Activated CD4-positive, alpha-beta T cell treated with anti-CD3 and anti-CD28 coated beads for 48 hours (primary cell): ENCODE measurements around the gene IL1R2.
"Not testable (repeated sequence)": the region's sequence is repeated elsewhere in the genome, so short reads cannot be mapped to it uniquely, and the experiment has no call there.

Experiments used
- DNase-seq: peaks from one replicate; pipeline ENCODE4 v3.0.0-alpha.2; 2020

Gene IL1R2

DNA sequence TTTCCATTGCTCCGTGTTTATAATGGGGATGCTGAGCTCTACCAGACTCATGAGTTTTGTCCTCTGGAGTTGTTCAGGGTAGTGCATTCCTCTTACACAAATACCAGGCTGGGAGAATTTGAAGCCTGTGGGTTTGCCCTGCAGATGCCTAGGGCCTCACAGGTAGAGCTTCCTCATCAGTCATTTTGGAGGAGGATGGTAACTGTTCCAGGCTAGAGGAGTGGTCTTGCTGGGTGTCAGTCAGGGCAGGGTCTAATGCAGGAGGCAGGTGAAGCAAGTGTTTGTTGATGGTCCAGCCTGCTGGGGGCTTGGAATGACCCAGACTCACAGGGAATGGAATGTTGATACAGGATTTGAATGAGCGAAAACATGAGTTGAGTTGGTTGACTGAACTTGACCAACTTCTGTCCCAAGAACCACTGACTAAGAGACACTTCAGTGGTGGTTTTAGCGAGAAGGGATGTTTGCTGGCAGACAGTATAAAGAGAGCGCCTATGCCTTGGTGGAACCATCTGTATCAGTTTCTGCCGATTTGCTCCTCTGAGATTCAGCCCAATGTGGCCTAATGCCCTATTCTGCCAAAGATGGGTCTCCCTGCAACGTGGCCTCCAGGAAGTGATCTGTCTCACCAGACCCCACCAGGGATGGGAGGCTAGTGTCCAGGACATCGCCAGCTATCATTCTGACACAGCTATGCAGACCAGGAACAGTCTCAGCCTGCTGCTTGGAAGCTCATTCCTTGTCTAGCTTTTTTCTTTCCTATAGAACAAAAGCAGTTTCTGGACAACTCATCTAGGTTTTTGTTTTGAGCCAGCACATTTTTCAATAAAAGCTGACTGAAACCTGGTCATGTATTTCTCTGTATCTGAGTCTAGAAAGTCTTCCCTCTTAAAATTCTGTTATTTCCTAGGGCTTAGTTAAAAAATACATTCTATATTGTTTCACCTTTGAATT is 9.3 kb downstream of the IL1R2 start:
- DNase-seq, result peak; percentile 58

DNA sequence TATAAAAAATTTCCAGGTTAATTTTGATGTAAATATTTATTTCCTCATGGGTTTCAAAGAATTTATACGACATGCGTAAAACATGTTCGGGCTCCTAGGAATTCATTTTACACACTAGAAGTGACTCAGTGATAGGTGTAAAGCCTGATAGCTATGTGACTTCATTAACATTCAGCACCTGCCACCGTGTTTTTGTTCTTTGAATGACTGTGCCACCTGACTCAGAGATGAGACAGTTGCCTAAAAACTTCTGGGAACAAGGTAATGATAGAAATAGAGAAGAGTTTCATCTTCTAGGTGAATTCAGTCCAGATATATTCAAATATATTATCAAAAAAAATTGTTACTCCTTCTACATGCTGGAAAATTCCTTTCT is 10.0 kb downstream of the IL1R2 start:
- DNase-seq, result peak; percentile 69

DNA sequence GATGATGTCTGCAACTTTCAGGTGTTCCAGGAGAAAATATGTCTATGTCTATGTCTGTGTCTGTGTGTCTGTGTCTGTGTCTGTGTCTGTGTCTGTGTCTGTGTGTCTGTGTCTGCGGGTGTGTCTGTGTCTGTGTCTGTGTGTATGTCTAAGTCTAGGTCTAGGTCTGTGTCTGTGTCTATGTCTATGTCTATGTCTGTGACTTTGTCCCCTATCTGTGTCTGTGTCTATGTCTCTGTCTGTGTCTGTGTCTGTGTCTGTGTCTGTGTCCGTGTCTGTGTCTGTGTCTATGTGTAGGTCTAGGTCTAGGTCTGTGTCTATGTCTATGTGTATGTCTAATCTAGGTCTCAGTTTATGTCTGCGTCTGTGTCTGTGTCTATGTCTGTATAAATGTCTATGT is 10.5 kb downstream of the IL1R2 start:
- no peak for DNase-seq

DNA sequence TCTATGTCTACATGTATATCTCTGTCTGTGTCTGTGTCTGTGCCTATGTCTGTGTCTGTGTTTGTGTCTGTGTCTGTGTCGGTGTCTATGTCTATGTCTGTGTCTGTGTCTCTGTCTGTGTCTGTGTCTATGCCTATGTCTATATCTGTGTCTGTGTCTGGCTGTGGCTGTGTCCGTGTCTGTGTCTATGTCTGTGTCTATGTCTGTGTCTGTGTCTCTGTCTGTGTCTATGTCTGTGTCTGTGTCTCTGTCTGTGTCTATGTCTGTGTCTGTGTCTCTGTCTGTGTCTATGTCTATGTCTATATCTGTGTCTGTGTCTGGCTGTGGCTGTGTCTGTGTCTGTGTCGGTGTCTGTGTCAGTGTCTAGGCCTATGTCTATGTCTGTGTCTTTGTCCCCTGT is 11.1 kb downstream of the IL1R2 start:
- not testable (repeated sequence) for DNase-seq

DNA sequence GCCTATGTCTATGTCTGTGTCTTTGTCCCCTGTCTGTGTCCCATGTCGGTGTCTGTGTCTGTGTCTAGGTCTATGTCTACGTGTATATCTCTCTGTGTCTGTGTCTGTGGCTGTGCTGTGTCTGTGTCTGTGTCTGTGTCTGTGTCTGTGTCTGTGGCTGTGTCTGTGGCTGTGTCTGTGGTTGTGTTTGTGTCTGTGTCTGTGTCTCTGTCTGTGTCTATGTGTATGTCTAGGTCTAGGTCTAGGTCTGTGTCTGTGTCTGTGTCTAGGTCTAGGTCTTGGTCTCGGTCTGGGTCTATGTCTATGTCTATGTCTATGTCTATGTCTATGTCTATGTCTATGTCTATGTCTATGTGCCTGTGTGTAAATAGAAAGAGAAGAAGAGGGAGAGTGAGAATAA is 11.9 kb downstream of the IL1R2 start:
- no peak for DNase-seq

DNA sequence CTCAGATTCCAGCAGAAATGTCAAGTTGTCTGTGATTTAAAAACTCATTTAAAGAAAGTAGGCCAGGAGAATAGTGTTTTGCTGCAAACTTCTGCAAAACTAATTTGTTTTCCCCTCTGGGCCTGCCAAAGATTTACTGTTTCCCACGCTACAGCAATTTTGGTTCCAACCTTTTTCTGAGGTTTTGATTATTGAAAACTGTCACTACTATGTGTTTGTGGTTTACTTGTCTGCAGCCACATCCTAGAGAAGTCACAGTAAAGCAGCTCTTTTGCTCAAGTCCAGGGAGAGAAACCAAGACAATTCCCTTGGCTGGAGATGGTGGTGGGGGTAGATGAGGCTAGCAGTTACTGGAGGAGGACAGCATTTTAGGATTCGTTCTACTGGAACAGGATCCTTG is 12.8 kb downstream of the IL1R2 start:
- no peak for DNase-seq

DNA sequence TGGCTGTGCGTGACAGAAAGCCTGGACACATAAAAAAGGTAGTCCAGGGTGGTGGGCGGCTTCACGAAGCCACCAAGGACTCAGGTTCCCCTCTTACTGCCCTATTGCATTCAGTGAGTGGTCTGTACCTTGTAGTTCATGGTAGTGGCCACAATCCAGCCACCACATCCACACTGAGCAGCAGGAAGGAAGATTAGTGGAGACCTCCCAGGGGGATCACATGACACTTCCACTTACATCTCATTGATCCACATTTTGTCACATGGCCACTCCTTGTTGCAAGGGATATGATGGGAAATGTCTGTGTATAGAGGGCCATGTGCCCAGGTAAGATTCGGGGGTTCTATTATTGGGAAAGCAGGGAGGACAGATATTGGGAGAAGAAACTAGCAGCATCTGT is 13.7 kb downstream of the IL1R2 start:
- no peak for DNase-seq

DNA sequence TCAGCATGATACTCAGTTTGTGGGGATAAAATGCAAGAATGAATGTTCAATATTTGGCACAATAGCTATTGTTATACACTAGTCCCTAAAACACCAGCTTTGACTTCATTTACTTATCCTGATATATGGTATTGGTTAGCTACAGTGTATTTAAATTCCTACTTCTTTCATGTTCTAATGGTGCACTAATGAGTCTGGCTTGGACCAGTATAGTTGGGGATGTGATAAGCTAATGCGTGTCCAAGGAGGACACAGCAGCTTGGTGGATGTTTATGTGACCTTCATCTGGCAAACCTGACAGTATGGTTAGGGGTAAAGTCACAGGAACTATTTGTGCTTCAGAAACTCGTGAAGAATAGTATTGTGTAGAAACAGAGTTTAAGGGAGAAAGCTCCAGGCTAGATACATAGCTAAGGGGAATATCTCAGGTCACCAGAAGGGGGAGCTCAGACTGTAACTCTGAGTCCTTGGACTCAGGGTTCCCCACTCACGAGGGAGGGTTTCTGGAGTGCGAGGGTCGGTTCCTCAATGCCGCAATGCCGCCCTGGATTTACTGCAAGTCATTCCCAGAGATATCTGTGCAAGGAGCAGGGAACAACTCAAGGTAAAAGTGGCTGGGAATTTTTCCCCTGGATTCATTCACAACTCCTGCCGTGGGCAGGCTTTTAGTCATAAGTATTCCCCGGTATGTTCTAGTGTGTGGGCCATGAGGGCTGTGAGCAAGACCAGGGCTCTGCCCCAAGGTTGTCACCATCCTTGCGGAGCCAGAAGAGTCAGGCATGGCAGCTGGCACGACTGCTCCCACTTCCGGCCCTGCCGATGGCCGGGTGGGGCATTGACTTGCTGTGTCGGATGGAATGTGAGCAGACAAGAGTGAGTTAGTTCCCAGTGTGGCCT is 14.5 kb downstream of the IL1R2 start:
- peak; percentile 67 for DNase-seq

DNA sequence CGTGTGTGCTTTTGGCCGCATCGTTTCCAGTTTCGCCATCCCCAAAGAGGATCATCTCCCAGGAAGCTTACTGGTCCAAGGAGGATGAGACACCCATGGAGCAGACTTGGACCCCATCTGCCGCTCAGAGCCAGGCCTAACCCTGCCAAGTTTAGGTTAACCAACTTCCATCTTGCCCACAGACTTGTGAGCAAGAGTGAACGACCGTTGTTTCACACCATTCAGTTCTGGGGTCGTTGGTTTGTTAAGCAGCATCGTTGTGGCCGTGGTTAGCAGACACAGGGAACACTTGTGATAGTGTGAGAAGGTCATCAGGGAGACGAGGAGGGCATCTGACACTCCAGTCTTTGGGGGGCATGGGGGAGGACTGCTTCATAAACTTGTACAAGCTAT is 15.1 kb downstream of the IL1R2 start:
- DNase-seq, result no peak

DNA sequence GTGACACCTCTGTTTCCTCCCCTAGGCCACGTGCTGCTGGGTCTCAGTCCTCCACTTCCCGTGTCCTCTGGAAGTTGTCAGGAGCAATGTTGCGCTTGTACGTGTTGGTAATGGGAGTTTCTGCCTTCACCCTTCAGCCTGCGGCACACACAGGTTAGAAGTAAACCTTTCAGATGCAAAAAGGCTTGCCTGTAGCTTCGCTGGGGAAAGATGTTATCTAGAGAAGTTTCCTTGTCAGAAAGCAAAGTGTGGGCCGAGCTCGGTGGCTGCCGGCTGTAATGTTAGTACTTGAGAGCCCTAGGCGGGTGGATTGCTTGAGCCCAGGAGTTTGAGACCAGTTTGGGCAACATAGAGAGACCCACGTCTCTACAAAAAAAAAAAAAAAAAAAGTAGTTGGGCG is 16.7 kb downstream of the IL1R2 start:
- no peak for DNase-seq

DNA sequence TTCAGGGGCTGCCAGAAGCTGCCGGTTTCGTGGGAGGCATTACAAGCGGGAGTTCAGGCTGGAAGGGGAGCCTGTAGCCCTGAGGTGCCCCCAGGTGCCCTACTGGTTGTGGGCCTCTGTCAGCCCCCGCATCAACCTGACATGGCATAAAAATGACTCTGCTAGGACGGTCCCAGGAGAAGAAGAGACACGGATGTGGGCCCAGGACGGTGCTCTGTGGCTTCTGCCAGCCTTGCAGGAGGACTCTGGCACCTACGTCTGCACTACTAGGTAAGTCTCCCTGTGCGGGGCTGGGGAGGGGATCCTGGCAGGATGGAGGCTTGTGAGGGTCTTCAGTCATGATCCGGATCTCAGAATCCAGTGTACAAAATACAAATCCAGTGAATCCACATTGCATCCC is 17.8 kb downstream of the IL1R2 start:
- no peak for DNase-seq

DNA sequence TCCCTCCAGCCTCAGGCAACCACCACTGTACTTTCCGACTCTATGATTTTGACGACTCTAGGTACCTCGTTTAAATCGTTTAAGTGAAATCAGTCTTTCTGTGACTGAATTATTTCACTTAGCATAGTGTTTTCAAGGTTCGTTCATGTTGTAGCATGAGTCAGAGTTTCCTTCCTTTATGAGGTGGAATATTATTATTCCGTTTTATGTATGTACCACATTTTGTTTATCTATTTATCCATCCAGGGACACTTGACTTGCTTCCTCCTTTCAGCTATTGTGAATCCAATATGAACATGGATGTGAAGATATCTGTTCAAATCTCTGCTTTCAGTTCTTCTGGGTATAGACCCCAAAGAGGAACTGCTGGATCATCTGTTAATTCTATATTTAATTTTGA is 19.1 kb downstream of the IL1R2 start:
- DNase-seq, result no peak

DNA sequence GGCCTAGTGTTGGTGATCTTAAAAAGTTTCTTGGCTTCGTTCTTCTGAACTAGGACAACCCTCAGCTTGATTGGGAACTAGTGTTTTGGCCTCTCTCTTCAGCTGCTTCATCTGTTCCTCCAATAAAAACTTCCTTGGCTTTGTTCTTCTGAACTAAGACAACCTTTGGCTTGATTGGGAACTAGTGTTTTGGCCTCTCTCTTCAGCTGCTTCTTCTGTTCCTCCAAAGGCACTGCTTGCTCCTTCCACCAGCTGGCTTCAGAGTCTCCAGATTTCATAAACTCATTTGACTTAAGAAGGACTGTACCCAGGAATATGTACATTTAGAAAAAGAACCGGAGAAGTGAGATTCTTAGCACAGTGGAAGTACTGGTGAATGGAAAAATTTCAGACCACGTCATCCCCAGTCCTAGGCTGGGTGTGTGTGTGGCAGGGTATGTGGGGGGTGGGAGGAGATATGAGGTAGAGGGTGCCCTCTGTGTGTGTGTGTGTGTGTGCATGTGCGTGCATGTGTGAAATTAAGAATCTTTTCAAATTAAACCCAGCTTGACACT is 20.4 kb downstream of the IL1R2 start:
- no peak for DNase-seq

DNA sequence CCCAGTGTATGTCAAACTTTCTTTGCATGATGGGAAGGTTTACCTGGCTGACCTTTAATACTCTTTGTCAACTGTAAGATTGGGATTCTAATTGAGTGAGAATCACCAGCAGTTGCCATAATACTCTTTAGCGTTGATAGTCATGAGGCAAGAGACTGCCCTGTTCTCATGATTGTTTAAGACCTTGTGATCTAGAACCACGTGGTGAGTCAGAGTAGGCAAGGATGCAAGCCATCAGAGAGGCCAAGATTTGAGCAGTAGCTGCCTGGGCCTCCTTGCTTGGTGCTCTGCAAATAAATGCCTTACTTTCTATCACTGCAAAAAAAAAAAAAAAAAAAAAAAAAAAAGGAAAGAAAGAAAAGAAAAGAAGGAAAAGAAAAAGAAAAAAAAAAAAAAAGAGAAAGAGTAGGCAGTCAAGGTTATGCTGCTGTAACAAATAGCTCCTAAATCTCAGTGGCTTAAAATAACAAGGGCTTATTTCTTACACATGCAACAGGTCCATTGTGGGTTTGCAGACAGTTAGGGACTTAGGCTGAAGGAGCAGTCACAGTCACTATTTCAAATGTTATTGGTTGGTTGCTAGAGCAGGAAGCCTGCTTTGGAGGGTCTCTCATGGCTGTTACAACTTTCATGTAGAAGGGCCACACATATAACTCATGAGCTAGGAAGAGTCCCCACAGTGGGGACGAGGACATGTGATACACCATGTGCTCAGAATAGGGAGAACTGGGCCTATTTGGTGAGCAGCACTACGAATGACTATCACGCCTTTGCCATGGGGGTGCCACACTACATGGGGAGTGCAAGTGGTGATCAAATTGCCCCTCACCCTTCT is 21.7 kb downstream of the IL1R2 start:
- DNase-seq, result no peak

DNA sequence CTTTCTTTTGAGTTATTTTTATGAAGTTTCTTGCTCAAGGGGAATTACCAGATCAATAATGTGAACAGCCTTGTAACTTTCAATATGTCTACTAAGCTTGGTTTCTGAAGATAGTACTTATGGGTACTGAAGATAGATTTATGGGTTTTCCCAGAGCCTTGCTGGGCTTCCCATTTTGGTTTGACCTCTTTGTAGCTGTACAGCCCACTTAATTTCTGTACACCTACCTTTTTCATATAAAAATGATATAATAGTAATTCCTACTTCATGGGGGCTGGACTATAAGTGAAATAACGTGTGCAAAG is 22.2 kb downstream of the IL1R2 start:
- no peak for DNase-seq

DNA sequence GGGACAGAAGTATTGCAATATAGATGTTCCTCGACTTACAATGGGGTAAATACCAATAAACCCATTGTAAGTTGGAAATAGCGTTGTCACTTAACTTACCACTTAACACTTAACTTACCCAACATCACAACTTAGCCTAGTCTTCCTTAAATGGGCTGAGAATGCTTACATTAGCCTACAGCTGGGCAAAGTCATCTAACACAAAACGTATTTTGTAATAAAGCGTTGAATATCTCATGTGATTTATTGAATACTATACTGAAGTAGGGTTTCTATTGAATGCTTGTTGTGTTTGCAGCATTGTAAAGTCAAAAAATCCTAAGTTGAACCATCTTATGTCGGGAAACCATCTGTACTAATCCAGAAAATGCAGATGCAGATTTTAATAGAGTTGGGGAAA is 23.6 kb downstream of the IL1R2 start:
- DNase-seq, result no peak

DNA sequence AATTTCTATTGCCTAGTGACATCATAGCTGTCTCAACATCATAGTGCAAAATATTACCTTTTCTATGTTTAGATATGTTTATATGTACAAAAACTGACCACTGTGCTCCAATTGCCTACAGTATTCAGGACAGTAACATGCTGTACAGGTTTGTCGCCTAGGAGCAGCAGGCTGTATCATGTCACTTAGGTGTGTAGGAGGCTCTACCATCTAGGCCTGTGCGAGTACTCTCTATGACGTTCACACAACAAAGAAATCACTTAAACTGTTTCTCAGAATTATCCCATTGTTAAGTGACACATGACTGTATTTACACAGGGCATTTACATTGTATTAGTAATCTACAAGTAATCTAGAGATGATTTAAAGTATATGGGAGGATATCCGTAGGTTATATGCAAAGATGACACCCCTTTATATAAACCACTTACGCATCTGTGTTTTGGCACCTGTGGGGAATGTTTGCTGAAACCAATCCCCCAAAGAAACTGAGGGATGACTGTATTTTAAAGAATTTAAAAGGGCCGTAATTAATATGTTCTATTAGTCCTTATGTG is 24.7 kb downstream of the IL1R2 start:
- no peak for DNase-seq

DNA sequence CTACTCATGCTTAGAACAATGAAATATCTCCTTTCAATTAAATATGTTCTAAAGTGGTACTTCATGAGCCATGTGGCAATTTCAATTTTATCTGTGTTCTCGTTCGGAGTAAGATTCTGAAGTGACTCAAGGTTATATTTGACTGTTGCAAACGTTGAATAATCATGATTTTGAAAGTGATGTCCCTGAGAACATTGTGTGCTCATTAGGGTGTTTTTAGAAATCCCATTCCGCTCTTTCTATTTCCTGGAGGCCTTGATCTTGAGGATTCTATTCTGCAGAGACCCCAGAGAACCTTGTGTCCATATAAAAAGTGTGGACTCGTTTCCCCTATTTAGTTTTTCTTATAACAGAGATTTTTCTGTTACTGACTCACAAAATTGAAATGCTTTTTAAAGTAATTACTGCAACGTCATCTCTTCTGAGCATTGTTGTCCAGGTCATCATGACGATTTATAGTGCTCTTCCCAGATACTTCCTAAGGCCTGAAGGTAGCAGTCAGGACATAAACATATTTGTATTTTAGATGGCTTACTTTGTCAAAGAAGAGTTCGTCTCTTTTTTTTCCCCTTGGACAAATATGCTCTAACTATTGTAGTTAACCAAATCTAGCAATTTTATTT is 27.2 kb downstream of the IL1R2 start:
- no peak for DNase-seq

DNA sequence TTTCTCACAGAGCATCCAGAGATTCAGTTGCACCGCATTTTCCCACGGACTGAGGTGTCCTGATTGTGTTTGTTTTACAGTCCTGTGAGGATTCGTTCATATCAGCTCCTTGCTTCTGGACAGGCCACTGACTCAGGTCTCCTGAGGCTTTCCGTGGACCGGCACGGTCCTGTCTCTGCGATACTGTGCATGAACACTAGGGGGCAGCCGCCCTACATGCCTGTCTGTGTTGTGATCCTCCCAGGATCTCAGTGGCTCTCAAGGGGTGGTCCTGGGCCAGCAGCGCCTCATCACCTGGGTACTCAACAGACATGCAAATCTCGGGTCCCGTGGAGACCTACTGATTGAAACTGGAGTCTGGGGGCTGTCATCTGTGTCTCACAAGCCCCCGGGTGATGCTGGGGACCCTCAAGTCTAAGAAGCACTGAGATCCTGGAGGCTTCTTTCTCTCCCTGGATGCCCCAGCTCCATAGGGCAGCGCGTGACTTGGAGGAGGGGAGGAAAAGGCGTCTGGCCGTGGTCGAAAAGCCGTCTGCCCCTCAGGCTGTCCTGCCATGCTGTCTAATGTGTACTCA is 28.9 kb downstream of the IL1R2 start:
- DNase-seq, result peak; percentile 92

DNA sequence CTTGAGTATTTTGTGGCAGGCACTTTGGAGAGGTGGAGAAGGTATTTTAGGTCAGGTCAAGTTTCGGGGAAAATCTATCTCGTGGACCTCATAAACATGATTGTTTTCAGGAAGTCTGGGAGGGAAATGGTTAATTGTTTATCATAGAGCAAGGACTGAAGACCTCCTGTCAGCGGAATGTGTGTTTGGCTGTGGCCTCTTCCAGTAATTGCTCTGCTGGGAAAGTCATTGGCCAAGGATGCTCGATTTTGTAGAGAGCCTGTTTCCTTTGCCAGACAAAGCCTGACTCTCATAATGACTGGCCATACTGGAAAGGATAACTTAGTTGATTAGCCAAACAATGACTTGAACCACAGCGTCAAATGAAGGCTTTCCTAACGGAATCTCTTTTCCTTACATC is 30.0 kb downstream of the IL1R2 start:
- DNase-seq, result no peak

DNA sequence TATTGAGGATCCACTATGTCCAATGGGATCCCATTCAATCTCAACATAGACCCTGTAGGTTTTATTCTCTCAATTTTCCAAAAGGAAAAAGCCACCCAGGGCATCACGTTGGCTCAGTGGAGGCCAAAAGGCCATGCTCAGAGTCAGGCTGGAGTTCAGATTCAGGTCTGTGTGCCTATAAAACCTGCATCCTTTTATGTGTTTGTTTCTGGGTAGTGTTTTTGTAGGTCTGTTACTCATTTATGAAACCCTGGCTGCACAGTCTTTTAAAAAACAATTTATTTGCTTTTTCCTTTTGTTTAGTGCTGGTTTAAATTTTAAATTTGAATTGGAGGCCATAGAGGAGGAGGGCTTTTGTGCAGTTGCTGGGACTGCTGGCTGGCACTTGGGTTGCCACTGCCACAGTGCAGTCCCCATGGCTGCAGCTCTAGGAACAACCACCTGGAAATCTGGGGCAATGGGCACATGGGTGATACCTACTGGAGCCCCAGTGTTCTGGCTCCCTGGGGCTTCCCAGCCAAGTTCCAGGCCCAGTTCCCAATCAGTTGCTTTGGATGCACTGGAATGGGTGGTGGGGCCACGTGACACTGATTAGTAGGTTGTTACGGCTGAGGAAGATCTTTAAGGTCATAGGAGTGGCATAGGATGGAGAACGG is 31.3 kb downstream of the IL1R2 start:
- no peak for DNase-seq
